A673 (cell line): ENCODE data around the gene CRACR2A. TPM values are rescaled to one million over a fixed set of nuclear protein-coding genes. Genes with fewer than 3 reads are reported as not detected.

ENCODE experiments used
- BruUV-seq: library from RNA; stranded (reverse); fragments of 400-500 nt; replicated peaks from 2 replicates; lab custom pipeline; 2021; lab: Mats Ljungman, UMichigan
- CTCF ChIA-PET: fragments of 300-600 bp; sonication (Branson Sonifier 250); formaldehyde crosslinking; loops from one replicate; lab custom pipeline; 2022; ENCODE audit warnings: antibody characterized with exemption; lab: Charles Lee
- POLR2A ChIA-PET: fragments of 300-600 bp; sonication (Branson Sonifier 250); formaldehyde crosslinking; loops from one replicate; lab custom pipeline; 2022; ENCODE audit warnings: antibody characterized with exemption; ENCODE audit not compliant: low non-redundant PET; lab: Charles Lee
- DNase-seq: peaks from one replicate; pipeline ENCODE4 v3.0.0-alpha.2; 2015; ENCODE audit warnings: low spot score
- H3K27ac ChIP-seq: fragments of 200-600 bp; sonication (generic); 2 replicates; pipeline ENCODE4 v1.5.1; 2016; ENCODE audit warnings: mixed run types, low read depth, mild to moderate bottlenecking, mixed read lengths, antibody characterized with exemption, low read length; ENCODE audit not compliant: poor library complexity, severe bottlenecking
- H3K27me3 ChIP-seq: fragments of 200-600 bp; sonication (generic); replicated peaks from 2 replicates; pipeline ENCODE4 v1.6.1; 2017; ENCODE audit warnings: mixed run types, low read depth, mild to moderate bottlenecking, mixed read lengths, antibody characterized with exemption, low read length; ENCODE audit not compliant: insufficient read depth, poor library complexity
- H3K36me3 ChIP-seq: fragments of 200-600 bp; sonication (generic); 2 replicates; pipeline ENCODE4 v1.6.1; 2016; ENCODE audit warnings: mixed run types, mild to moderate bottlenecking, mixed read lengths, antibody characterized with exemption, low read length; ENCODE audit not compliant: insufficient read depth, poor library complexity, severe bottlenecking
- H3K4me1 ChIP-seq: fragments of 200-600 bp; sonication (generic); 2 replicates; pipeline ENCODE4 v1.6.1; 2017; ENCODE audit warnings: mixed run types, mild to moderate bottlenecking, mixed read lengths, antibody characterized with exemption, low read length; ENCODE audit not compliant: insufficient read depth, poor library complexity, severe bottlenecking
- H3K4me3 ChIP-seq: fragments of 200-600 bp; sonication (generic); 2 replicates; pipeline ENCODE4 v1.5.1; 2016; ENCODE audit warnings: low read depth, mixed run types, mild to moderate bottlenecking, mixed read lengths, low read length; ENCODE audit not compliant: poor library complexity, severe bottlenecking
- H3K9me3 ChIP-seq: fragments of 200-600 bp; sonication (generic); 2 replicates; pipeline ENCODE4 v1.6.1; 2016; ENCODE audit warnings: mixed run types, low read depth, mild to moderate bottlenecking, mixed read lengths, antibody characterized with exemption, low read length; ENCODE audit not compliant: poor library complexity, severe bottlenecking
- EZH2 ChIP-seq: fragments of 200-600 bp; sonication (generic); IDR thresholded peaks from 2 replicates; pipeline ENCODE4 v1.6.1; 2017; ENCODE audit warnings: borderline replicate concordance, low read depth, mild to moderate bottlenecking, mixed read lengths, antibody characterized with exemption, low read length; ENCODE audit not compliant: poor library complexity, severe bottlenecking
- intact Hi-C: fragments of 100-400 bp; cut with micrococcal nuclease; formaldehyde crosslinking; loops from one replicate; pipeline ENCODE4 v1.10.0; 2022; ENCODE audit not compliant: unreplicated experiment
- total RNA-seq: library from RNA; stranded (reverse); gene quantifications from 2 replicates; pipeline ENCODE4 v1.2.3, GENCODE V29; 2021
- TF ChIP-seq, protein P1 (sequence below): fragments of 300-800, 200-600 bp; sonication (generic); conservative IDR thresholded peaks from 2 replicates; pipeline ENCODE4 v1.5.1; 2017; ENCODE audit warnings: low read depth, mild to moderate bottlenecking, antibody characterized with exemption, low read length, moderate library complexity, mixed read lengths

CRACR2A gene
- total RNA-seq, 1 experiment from 2014 or later, result 0.13 TPM

GRCh38 chr12:3672113-3672509, 80.8 kb downstream of the CRACR2A start:
- POLR2A ChIA-PET, result no interaction called here
- DNase-seq, result no peak

DNA sequence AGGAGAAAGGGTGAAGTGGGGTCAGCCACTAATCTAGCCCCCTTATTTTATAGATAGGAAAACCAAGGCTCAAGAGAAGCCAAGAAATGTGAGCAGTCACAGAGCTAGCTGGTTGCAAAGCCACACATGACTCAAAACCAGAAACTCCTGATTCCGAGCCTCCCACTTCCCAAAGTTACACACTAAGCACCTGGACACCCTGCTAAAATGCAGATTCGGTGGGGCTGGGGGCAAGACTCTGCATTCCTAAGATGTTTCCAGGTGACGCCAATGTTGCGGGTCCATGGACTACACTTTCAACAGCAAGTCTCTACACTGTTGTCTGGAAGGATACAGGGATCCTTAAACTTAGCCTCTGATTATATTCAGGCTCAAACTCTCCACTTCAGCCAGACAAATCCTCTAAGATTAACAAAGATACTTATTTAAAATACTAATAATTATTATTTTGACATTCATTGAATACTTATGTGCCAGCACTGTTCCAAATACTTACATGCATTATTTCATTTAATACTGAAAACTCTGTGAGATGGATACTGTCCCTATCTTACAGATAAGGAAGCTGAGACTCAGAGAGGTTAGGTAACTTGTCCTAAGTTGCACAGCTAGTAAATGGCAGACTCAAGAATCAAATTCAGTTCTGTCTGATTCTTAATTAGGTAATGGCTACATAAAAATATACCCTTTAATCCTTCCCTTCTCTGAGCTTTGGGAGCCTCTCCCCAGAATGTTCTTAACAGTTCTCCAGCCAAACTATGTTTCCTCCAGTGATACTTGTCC, 81.4 kb downstream of the CRACR2A start:
- ChIA-PET POLR2A (no interaction called here), CTCF (no interaction called here)
- no peak overlapping the region for H3K27ac ChIP-seq
- no peaks in the 10 kb centered on the region for H3K9me3 ChIP-seq
- TF ChIP-seq, protein P1, sequence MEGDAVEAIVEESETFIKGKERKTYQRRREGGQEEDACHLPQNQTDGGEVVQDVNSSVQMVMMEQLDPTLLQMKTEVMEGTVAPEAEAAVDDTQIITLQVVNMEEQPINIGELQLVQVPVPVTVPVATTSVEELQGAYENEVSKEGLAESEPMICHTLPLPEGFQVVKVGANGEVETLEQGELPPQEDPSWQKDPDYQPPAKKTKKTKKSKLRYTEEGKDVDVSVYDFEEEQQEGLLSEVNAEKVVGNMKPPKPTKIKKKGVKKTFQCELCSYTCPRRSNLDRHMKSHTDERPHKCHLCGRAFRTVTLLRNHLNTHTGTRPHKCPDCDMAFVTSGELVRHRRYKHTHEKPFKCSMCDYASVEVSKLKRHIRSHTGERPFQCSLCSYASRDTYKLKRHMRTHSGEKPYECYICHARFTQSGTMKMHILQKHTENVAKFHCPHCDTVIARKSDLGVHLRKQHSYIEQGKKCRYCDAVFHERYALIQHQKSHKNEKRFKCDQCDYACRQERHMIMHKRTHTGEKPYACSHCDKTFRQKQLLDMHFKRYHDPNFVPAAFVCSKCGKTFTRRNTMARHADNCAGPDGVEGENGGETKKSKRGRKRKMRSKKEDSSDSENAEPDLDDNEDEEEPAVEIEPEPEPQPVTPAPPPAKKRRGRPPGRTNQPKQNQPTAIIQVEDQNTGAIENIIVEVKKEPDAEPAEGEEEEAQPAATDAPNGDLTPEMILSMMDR, result no peak
- no peak for TF ChIP-seq EZH2
- no peaks in the 10 kb centered on the region for H3K4me1 ChIP-seq
- H3K4me3 ChIP-seq, result no peak overlapping the region
- intact Hi-C loops, result no loop called here
- no peaks in the 10 kb centered on the region for H3K36me3 ChIP-seq
- H3K27me3 ChIP-seq, result peaks cover 68% of the 10 kb centered on the region
- BruUV-seq, result no TSS peak
- DNase-seq, result no peak

More at GRCh38 chr12:3672113-3672509, 80.8 kb downstream of the CRACR2A start:
- no peaks in the 10 kb centered on the region for H3K36me3 ChIP-seq
- H3K4me1 ChIP-seq, result no peaks in the 10 kb centered on the region
- H3K27ac ChIP-seq, result no peak overlapping the region
- TF ChIP-seq, protein P1, result no peak
- TF ChIP-seq EZH2, result no peak
- no peak overlapping the region for H3K4me3 ChIP-seq
- intact Hi-C loops, result no loop called here
- CTCF ChIA-PET, result no interaction called here
- H3K27me3 ChIP-seq, result peaks cover 72% of the 10 kb centered on the region
- no peaks in the 10 kb centered on the region for H3K9me3 ChIP-seq
- no TSS peak for BruUV-seq

- Histone ChIP-seq H3K27me3 (peaks cover 60% of the 10 kb centered on the region), H3K27ac (no peak overlapping the region), H3K4me1 (no peaks in the 10 kb centered on the region), H3K4me3 (no peak overlapping the region), H3K9me3 (no peaks in the 10 kb centered on the region), H3K36me3 (no peaks in the 10 kb centered on the region)
- TF ChIP-seq, protein P1, result no peak
- no peak for TF ChIP-seq EZH2
- BruUV-seq, result no TSS peak
- CTCF ChIA-PET, result no interaction called here
- DNase-seq, result no peak
- POLR2A ChIA-PET, result no interaction called here
- intact Hi-C loops, result no loop called here
These were observed 82.8 kb downstream of the CRACR2A start for GRCh38 chr12:3670083-3670620.
